Mesenchymal stem cell (in vitro differentiated cells and primary cell): Measurements from ENCODE around the gene HHLA2.

Experiments used
- DNase-seq: peaks from one replicate; pipeline ENCODE4 v3.0.0-alpha.2; 2013
- H2AFZ ChIP-seq: one replicate; pipeline ENCODE4 v1.6.1; 2013; ENCODE audit warnings: low read depth, mild to moderate bottlenecking, control low read depth, inconsistent platforms, low read length, moderate library complexity
- H2AK5ac ChIP-seq: 2 replicates; pipeline ENCODE4 v1.6.1; 2013; ENCODE audit warnings: low read length, moderate library complexity, mild to moderate bottlenecking, inconsistent platforms; ENCODE audit not compliant: severe bottlenecking
- H2BK120ac ChIP-seq: one replicate; pipeline ENCODE4 v1.6.1; 2013; ENCODE audit warnings: low read depth, mild to moderate bottlenecking, inconsistent platforms, low read length, moderate library complexity
- H2BK12ac ChIP-seq, 2 experiments: one replicate each; pipeline ENCODE4 v1.6.1; 2013; ENCODE audit warnings: inconsistent platforms in 2 of 2, low read length in 2 of 2, mild to moderate bottlenecking in 2 of 2, moderate library complexity in 2 of 2, control low read depth in 1 of 2
- H2BK15ac ChIP-seq: one replicate; pipeline ENCODE4 v1.6.1; 2013; ENCODE audit warnings: mild to moderate bottlenecking, low read depth, inconsistent platforms; ENCODE audit not compliant: poor library complexity, severe bottlenecking
- H2BK5ac ChIP-seq: 2 replicates; pipeline ENCODE4 v1.6.1; 2013; ENCODE audit warnings: low read depth, mild to moderate bottlenecking, low read length, control low read depth, inconsistent platforms; ENCODE audit not compliant: poor library complexity, severe bottlenecking
- H3K14ac ChIP-seq, 2 experiments: one replicate each; pipeline ENCODE4 v1.6.1; 2013; ENCODE audit warnings: inconsistent platforms in 2 of 2, low read length in 2 of 2, control low read depth in 1 of 2, mild to moderate bottlenecking in 1 of 2, moderate library complexity in 1 of 2
- H3K18ac ChIP-seq, 2 experiments: one replicate each; pipeline ENCODE4 v1.6.1; 2013; ENCODE audit warnings: inconsistent platforms in 2 of 2, low read length in 2 of 2, control low read depth in 1 of 2, low read depth in 1 of 2, mild to moderate bottlenecking in 1 of 2
- H3K23ac ChIP-seq, 2 experiments: one replicate each; pipeline ENCODE4 v1.6.1; 2013; ENCODE audit warnings: inconsistent platforms in 2 of 2, low read length in 2 of 2, mild to moderate bottlenecking in 2 of 2, moderate library complexity in 2 of 2, control low read depth in 1 of 2
- H3K27ac ChIP-seq: 2 replicates; pipeline ENCODE4 v1.5.1; 2013; ENCODE audit warnings: mild to moderate bottlenecking, moderate library complexity, low read length, control low read depth, inconsistent platforms; ENCODE audit not compliant: poor library complexity, severe bottlenecking
- H3K27me3 ChIP-seq, 2 experiments: 2 replicates each; pipeline versions ENCODE4 v1.6.1 to v1.7.0; 2013; ENCODE audit warnings: low read length in 2 of 2, mild to moderate bottlenecking in 2 of 2, moderate library complexity in 2 of 2, control low read depth in 1 of 2, inconsistent platforms in 1 of 2; ENCODE audit not compliant: control insufficient read depth in 1 of 2, insufficient read depth in 1 of 2
- H3K36me3 ChIP-seq, 2 experiments: 2 replicates each; pipeline versions ENCODE4 v1.6.1 to v1.7.0; 2013; ENCODE audit warnings: low read length in 2 of 2, control low read depth in 1 of 2, inconsistent platforms in 1 of 2, low read depth in 1 of 2, mild to moderate bottlenecking in 1 of 2; ENCODE audit not compliant: insufficient read depth in 2 of 2, control insufficient read depth in 1 of 2
- H3K4ac ChIP-seq, 2 experiments: one replicate each; pipeline ENCODE4 v1.6.1; 2013; ENCODE audit warnings: inconsistent platforms in 2 of 2, low read length in 2 of 2, mild to moderate bottlenecking in 2 of 2, moderate library complexity in 2 of 2, control low read depth in 1 of 2, low read depth in 1 of 2
- H3K4me1 ChIP-seq: 2 replicates; pipeline ENCODE4 v1.6.1; 2013; ENCODE audit warnings: low read depth, low read length, control low read depth; ENCODE audit not compliant: control insufficient read depth, insufficient read depth
- H3K4me2 ChIP-seq: 2 replicates; pipeline ENCODE4 v1.6.1; 2013; ENCODE audit warnings: low read length, mild to moderate bottlenecking, inconsistent platforms; ENCODE audit not compliant: poor library complexity, severe bottlenecking
- H3K4me3 ChIP-seq, 2 experiments: 2 replicates each; pipeline versions ENCODE4 v1.5.1 to v1.7.0; 2013; ENCODE audit warnings: low read length in 2 of 2, mild to moderate bottlenecking in 2 of 2, control low read depth in 1 of 2, low read depth in 1 of 2; ENCODE audit not compliant: insufficient read depth in 1 of 2
- H3K79me1 ChIP-seq: replicated peaks from 2 replicates; pipeline ENCODE4 v1.6.1; 2013; ENCODE audit warnings: mild to moderate bottlenecking, control low read depth, low read length, inconsistent platforms; ENCODE audit not compliant: poor library complexity, severe bottlenecking
- H3K9ac ChIP-seq: 2 replicates; pipeline ENCODE4 v1.7.0; 2013; ENCODE audit warnings: mild to moderate bottlenecking, low read length, moderate library complexity
- H3K9me3 ChIP-seq: 2 replicates; pipeline ENCODE4 v1.7.0; 2013; ENCODE audit warnings: mild to moderate bottlenecking, low read length; ENCODE audit not compliant: control insufficient read depth
- H4K8ac ChIP-seq: one replicate; pipeline ENCODE4 v1.6.1; 2013; ENCODE audit warnings: inconsistent platforms, mild to moderate bottlenecking, low read length, moderate library complexity
- H4K91ac ChIP-seq: one replicate; pipeline ENCODE4 v1.6.1; 2013; ENCODE audit warnings: mild to moderate bottlenecking, low read length, inconsistent platforms
- WGBS: methylation state at CpG from one replicate; pipeline ENCODE4 v1.1.7; 2013; ENCODE audit warnings: mixed read lengths; 5-methylcytosine and 5-hydroxymethylcytosine counted together

Gene HHLA2

DNA sequence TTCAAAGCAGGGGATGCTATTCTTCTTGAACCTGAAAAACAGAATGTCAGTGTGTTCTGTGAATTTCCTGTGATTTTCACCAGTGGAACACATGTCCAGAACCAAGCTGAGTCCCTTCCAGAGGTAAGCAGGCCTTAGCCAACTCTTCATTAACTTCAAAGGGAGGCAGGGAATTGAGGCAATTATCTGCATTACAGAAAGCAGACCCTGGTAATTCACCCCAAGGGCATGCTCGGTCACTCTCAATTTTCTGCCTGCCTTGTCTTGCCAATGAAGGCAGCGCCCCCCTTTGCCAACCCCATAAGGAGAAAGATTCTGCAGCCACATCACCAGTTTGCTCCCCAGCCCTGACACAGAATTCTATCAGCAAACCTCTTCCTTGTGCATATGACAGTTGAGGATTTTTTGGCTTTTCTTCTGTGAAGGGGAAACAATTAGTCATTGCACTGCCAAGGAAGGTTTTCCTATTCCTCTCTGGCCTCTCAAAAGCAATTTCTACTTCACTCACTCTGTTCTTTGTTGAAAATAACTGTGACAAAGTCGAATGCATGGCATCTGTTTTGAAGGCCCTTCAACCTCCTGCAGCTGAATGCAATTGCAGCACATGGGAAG, 85.3 kb downstream of the HHLA2 start:
- H2BK12ac ChIP-seq: no peak overlapping the region
- no peak overlapping the region for H4K91ac ChIP-seq
- no peak overlapping the region for H2AFZ ChIP-seq
- H3K4me1 ChIP-seq: no peaks in the 10 kb centered on the region
- no peak overlapping the region for H3K4ac ChIP-seq
- H4K8ac ChIP-seq: no peak overlapping the region
- H3K18ac ChIP-seq: no peak overlapping the region
- H2AK5ac ChIP-seq: no peak overlapping the region
- H3K4me2 ChIP-seq: no peak overlapping the region
- no peak overlapping the region for H2BK120ac ChIP-seq
- no peak overlapping the region for H3K9ac ChIP-seq
- no peaks in the 10 kb centered on the region for H3K79me1 ChIP-seq
- WGBS: 47% methylated on average over 3 of the region's 3 CpGs
- H3K9me3 ChIP-seq: no peaks in the 10 kb centered on the region
- H2BK15ac ChIP-seq: no peak overlapping the region
- H3K27ac ChIP-seq: no peak overlapping the region
- H3K23ac ChIP-seq: no peak overlapping the region
- H3K4me3 ChIP-seq: no peak overlapping the region
- H3K27me3 ChIP-seq: no peaks in the 10 kb centered on the region
- DNase-seq: no peak
- no peak overlapping the region for H3K14ac ChIP-seq
- no peak overlapping the region for H2BK5ac ChIP-seq
- no peaks in the 10 kb centered on the region for H3K36me3 ChIP-seq

DNA sequence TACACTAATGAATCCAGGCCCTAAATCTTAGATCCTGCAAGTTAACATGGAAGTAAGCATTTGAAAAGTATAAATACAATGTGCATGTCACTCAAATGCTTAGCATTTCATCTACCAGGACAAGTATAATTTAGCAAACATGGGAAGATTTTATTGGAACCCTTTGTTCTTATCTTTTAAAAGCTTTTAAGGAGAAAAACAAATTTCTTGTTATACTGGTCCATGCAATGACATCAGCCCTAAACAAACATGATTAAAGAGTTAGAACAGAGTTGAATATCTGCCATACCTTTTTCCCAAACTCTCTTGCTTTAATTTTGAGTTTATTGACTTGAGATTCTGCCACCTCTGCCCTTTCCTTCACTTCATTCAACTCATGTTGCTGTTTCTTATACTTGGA, 87.0 kb downstream of the HHLA2 start:
- H2BK15ac ChIP-seq: no peak overlapping the region
- H3K4ac ChIP-seq: no peak overlapping the region
- no peak overlapping the region for H4K91ac ChIP-seq
- H4K8ac ChIP-seq: no peak overlapping the region
- H3K4me1 ChIP-seq: no peaks in the 10 kb centered on the region
- DNase-seq: no peak
- H3K79me1 ChIP-seq: no peaks in the 10 kb centered on the region
- no peak overlapping the region for H2AK5ac ChIP-seq
- no peaks in the 10 kb centered on the region for H3K9me3 ChIP-seq
- no peak overlapping the region for H3K18ac ChIP-seq
- H3K14ac ChIP-seq: no peak overlapping the region
- no peak overlapping the region for H3K23ac ChIP-seq
- no peak overlapping the region for H2BK5ac ChIP-seq
- no peak overlapping the region for H3K9ac ChIP-seq
- no peak overlapping the region for H3K4me3 ChIP-seq
- no peak overlapping the region for H2BK12ac ChIP-seq
- peaks cover 0 to 11% of the 10 kb centered on the region in 2 experiments for H3K27me3 ChIP-seq
- no peak overlapping the region for H3K4me2 ChIP-seq
- no peak overlapping the region for H2BK120ac ChIP-seq
- no peak overlapping the region for H3K27ac ChIP-seq
- no peaks in the 10 kb centered on the region for H3K36me3 ChIP-seq
- no peak overlapping the region for H2AFZ ChIP-seq

DNA sequence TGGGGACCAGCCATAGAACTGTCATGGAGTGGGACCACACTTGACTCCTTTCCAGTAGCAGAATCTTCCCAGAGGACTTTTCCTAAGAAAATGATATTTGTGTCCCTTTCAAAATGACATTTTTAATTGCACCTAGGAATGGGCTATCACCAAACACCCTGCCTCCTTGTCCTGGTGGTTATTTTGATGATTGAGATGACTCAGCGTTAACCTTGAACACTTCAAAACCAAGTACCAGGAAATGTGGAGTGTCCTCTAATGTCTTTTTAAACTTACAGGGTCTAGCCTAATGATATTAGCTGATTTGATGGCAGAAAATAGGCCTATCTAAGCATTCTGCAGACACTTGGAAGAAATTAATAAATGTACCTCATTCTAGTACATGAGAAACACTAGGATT, 90.7 kb downstream of the HHLA2 start:
- Histone ChIP-seq H3K18ac (no peak overlapping the region), H4K91ac (no peak overlapping the region), H3K9me3 (no peaks in the 10 kb centered on the region), H3K79me1 (no peaks in the 10 kb centered on the region), H2BK12ac (no peak overlapping the region), H2AK5ac (no peak overlapping the region), H2BK120ac (no peak overlapping the region), H3K4me2 (no peak overlapping the region), H3K14ac (no peak overlapping the region), H3K27me3 (peaks cover 0 to 21% of the 10 kb centered on the region in 2 experiments), H3K27ac (no peak overlapping the region), H2AFZ (no peak overlapping the region), H3K4me3 (no peak overlapping the region), H2BK5ac (no peak overlapping the region), H2BK15ac (no peak overlapping the region), H3K9ac (no peak overlapping the region), H3K4me1 (no peaks in the 10 kb centered on the region), H4K8ac (no peak overlapping the region), H3K4ac (no peak overlapping the region), H3K23ac (no peak overlapping the region), H3K36me3 (no peaks in the 10 kb centered on the region)
- DNase-seq: no peak
- whole genome bisulfite sequencing: no CpG with 5 or more reads among the region's 1 CpG

DNA sequence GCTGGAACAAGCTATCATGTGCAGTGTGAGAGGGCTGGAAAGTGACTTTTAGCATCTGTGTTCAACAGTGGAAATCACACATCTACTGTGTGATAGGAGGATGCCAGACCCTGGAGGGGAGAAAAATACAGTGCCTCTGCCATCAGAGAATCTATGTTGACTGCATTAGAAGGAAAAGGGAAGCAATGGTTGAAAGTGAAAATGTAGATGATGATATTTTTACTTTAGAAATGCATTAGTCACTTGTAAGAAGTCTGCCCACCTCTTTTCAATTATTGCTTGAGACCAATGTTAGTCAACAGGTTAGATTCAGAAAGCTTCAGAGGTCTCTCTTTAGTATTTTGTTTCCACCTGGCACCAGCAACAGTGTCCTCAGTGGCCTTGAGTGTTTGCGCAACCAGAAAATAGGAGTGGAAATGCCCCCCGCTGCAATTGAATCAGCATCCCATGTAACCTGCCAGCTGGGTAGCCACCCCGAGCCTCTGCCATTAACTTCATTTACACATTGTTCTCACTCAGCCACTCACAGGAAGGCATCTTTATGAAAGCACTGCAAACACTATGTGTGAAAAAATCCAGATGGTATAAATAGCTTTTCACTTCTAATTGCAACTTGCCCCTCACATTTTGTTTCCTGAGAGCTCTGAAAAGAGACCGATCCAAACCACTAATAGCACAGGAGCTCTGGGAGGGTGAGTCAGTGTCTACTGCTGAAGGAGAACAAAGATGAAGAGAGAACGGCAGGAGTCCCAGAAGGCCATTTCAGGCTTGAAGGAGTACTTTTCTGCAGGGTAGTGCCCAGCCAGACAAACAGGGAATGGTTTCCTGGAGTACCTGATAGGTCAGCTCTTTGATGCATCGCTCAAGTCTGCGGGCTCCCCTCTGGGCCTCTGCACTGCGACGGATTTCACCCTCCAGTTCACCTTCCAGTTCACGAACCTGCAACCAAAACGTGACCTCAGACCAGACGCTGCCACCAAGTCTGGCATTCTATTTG, 92.1 kb downstream of the HHLA2 start:
- H3K14ac ChIP-seq: no peak overlapping the region
- no peak overlapping the region for H2BK120ac ChIP-seq
- no peaks in the 10 kb centered on the region for H3K36me3 ChIP-seq
- H3K4me3 ChIP-seq: no peak overlapping the region
- H3K4me1 ChIP-seq: no peaks in the 10 kb centered on the region
- 88% methylated on average over 12 of the region's 12 CpGs for WGBS
- no peaks in the 10 kb centered on the region for H3K79me1 ChIP-seq
- no peak overlapping the region for H3K4ac ChIP-seq
- no peak overlapping the region for H2BK5ac ChIP-seq
- H3K27me3 ChIP-seq: peaks cover 0 to 21% of the 10 kb centered on the region in 2 experiments
- H3K9ac ChIP-seq: no peak overlapping the region
- H3K18ac ChIP-seq: no peak overlapping the region
- H3K23ac ChIP-seq: no peak overlapping the region
- no peak overlapping the region for H4K8ac ChIP-seq
- no peak overlapping the region for H2AFZ ChIP-seq
- no peak overlapping the region for H2BK12ac ChIP-seq
- no peak overlapping the region for H2AK5ac ChIP-seq
- DNase-seq: no peak
- no peak overlapping the region for H3K27ac ChIP-seq
- H3K4me2 ChIP-seq: no peak overlapping the region
- H4K91ac ChIP-seq: no peak overlapping the region
- no peak overlapping the region for H2BK15ac ChIP-seq
- H3K9me3 ChIP-seq: no peaks in the 10 kb centered on the region
